Measurements from ENCODE around the gene IMMP2L.

DNA sequence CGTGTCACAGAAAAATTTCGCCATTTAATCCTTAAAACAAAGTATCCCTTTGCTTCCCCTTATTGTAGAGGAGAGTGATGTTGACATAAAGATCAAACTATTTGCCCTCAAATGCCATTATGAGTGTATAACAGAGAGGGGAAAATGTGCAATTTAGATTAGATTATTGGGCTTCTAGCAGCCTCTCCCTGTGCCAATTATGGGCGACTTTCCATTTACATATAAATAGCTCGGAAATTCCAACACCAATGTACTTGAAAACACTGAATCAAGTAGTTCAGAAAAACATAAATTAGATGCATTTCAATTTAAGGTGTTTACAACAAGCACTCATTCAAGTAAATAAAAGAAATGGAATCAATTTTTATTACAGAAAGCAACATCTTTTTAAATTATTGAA is 535.9 kb downstream of the IMMP2L start:
- TF ChIP-seq CTCF (IDR thresholded peaks at IDR 0.05; ENCODE audit: control extremely low read depth in 1 of 3, insufficient read depth in 1 of 3, low read depth in 1 of 3, low read length in 3 of 3) (no peak), CBX8 (IDR thresholded peaks at IDR 0.05; ENCODE audit: borderline replicate concordance, low read depth, low read length) (no peak), EZH2 (IDR thresholded peaks at IDR 0.05; ENCODE audit: low read depth, low read length, severe bottlenecking) (no peak), ZNF274 (IDR thresholded peaks at IDR 0.05; ENCODE audit: borderline replicate concordance, extremely low read depth, low read length) (no peak), MAFK (IDR thresholded peaks at IDR 0.05; ENCODE audit: low read depth, low read length) (no peak), JUND (IDR thresholded peaks at IDR 0.05; ENCODE audit: low read length) (no peak), POLR2A (IDR thresholded peaks at IDR 0.05; ENCODE audit: control extremely low read depth in 1 of 2, low read depth in 2 of 2, low read length in 2 of 2) (no peak), SP1 (IDR thresholded peaks at IDR 0.05; ENCODE audit: low read depth, low read length) (no peak), NRF1 (IDR thresholded peaks at IDR 0.05; ENCODE audit: low read depth, low read length) (no peak), YY1 (IDR thresholded peaks at IDR 0.05; ENCODE audit: low read depth, low read length) (no peak), TEAD4 (IDR thresholded peaks at IDR 0.05; ENCODE audit: low read depth, low read length) (no peak)

Measured in H1 (cell line).